Stimulated activated CD4-positive, alpha-beta T cell treated with anti-CD3 and anti-CD28 coated beads, Interleukin-12 subunit alpha, Interleukin-12 subunit beta, amount 100 ng/mL, for 24 hours (primary cell): ENCODE results near the gene KLC1.
A peak's percentile ranks its signal among the peaks of the same experiment; 100 is the strongest.

Experiments
- DNase-seq, 2 experiments: peaks; one replicate each; pipeline ENCODE4 v3.0.0-alpha.2; 2020; ENCODE audit warnings: low read depth in 2 of 2

The KLC1 gene

GRCh38 chr14:103716899-103717411, 87.9 kb downstream of the KLC1 start:
- DNase-seq, result no peak

- no peak for DNase-seq
These were observed 89.6 kb downstream of the KLC1 start for GRCh38 chr14:103718572-103718971.

- no peak for DNase-seq
These were observed 90.7 kb downstream of the KLC1 start for GRCh38 chr14:103719751-103720150.

GRCh38 chr14:103721334-103722120, 92.5 kb downstream of the KLC1 start:
- DNase-seq, result peak; percentile 23 to 33

- DNase-seq, result no peak
These were observed 94.7 kb downstream of the KLC1 start for GRCh38 chr14:103723748-103724081.

- DNase-seq, result no peak
These were observed 95.1 kb downstream of the KLC1 start for GRCh38 chr14:103724116-103724515.

GRCh38 chr14:103725001-103725682, 96.1 kb downstream of the KLC1 start:
- no peak for DNase-seq

- no peak for DNase-seq
These were observed 96.9 kb downstream of the KLC1 start for GRCh38 chr14:103725739-103726395.

- DNase-seq, result no peak
These were observed 97.5 kb downstream of the KLC1 start for GRCh38 chr14:103726474-103726873.

- no peak for DNase-seq
These were observed 98.4 kb downstream of the KLC1 start for GRCh38 chr14:103727313-103727980.

- no peak for DNase-seq
These were observed 99.1 kb downstream of the KLC1 start for GRCh38 chr14:103728141-103728540.

- DNase-seq, result no peak
These were observed 99.7 kb downstream of the KLC1 start for GRCh38 chr14:103728721-103729120.

- DNase-seq, result no peak
These were observed 100.8 kb downstream of the KLC1 start for GRCh38 chr14:103729496-103730448.

- DNase-seq, result no peak
These were observed 101.6 kb downstream of the KLC1 start for GRCh38 chr14:103730490-103731035.

- no peak for DNase-seq
These were observed 102.5 kb downstream of the KLC1 start for GRCh38 chr14:103731481-103731880.

GRCh38 chr14:103731916-103732867, 103.2 kb downstream of the KLC1 start:
- DNase-seq, result no peak

- no peak for DNase-seq
These were observed 104.0 kb downstream of the KLC1 start for GRCh38 chr14:103732868-103733620.

- DNase-seq, result no peak
These were observed 104.6 kb downstream of the KLC1 start for GRCh38 chr14:103733651-103734050.
